NCI-H748 (cell line): ENCODE data around the gene UXS1.
A peak's percentile ranks its signal among the peaks of the same experiment; 100 is the strongest.
"Not testable (repeated sequence)": the region's sequence is repeated elsewhere in the genome, so short reads cannot be mapped to it uniquely, and the experiment has no call there.

Experiments used
- DNase-seq: peaks from one replicate; lab custom pipeline; 2025; ENCODE audit not compliant: unreplicated experiment; lab: John Stamatoyannopoulos, UW

The UXS1 gene

DNA sequence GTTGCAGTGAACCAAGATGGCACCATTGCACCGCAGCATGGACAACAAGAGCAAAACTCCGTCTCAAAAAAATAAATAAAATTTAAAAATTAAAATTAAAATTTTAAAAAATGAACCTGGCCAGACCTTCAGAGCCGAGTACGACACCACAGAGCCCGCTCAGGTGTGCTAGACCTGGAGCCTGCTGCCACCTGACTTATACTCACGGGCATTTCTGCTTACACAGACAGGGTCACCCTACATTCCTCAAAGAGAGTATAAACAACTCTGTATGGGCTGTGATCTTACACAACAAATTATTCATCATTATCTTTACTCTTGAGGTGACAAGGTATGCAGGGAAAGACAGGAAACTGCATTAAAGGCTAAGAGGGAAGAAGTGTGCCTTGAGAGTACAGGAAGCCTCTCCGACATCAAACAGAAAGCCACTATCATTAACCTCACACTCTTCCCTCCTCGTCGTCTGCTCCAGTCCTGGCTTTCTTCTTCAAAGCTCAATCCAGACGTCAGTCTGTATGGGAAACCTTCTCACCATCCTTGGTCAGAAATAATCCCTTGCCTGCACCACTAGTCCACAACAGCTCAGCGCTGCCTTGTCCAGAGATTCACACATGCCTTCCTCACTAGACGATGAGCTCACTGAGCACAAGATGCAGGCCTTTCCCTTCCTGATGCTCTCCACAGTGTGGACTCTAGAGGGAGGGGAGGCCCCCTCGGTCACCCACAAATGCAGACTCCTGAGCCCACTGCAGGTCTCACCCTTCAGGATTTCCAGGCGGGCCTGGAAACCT, 56.2 kb downstream of the UXS1 start:
- no peak for DNase-seq

DNA sequence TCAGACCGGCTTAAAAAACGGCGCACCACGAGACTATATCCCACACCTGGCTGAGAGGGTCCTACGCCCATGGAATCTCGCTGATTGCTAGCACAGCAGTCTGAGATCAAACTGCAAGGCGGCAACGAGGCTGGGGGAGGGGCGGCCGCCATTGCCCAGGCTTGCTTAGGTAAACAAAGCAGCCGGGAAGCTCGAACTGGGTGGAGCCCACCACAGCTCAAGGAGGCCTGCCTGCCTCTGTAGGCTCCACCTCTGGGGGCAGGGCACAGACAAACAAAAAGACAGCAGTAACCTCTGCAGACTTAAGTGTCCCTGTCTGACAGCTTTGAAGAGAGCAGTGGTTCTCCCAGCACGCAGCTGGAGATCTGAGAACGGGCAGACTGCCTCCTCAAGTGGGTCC, 62.9 kb downstream of the UXS1 start:
- not testable (repeated sequence) for DNase-seq

DNA sequence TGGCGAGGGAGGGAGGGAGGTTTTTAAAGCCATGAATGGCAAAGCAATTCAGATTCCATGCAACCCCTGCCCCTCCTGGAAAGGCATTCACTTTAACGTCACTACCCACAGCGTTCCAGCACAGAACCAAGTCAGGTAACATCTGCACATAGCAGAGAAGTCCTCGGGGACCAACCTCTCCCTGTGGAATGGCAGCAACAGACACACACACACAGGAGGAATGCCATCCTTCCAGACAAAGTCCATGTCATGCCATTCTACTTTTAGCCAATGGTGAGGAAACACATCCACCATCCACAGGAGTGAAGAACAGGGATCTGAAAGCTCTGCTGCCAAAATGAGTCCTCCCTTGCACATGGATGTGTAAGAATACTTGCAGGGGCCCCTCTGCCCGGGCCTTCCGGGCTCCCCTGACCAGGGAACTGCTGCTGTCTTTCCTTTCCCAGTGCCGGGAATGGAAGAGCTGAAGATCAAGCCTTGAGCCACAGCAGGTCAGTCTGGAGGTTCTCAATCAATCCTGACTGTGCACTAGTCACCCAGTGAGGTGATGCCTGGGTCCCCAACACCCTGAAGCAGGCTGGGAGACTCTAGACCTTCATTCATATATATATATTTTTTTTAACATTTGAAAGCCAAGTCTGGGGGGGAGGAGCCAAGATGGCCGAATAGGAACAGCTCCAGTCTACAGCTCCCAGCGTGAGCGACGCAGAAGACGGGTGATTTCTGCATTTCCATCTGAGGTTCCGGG, 63.7 kb downstream of the UXS1 start:
- DNase-seq = peak; percentile 8

DNA sequence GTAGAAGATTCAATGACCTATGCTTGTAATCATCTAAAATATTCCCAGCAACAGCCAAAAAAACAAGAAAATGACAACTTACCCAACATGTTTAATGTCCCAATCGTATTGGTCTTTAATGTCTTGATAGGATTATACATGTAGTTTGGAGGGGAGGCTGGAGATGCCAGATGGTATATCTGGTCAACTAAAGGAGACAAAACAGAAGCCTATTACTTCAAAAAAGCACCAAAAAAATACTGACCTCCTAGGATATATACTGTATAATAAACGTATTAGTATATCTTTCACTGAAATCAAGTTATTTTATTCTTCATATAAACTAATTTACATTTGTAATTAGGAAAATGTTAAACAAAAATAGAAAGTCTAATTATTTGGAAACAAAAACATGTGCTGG, 64.5 kb downstream of the UXS1 start:
- DNase-seq = no peak

DNA sequence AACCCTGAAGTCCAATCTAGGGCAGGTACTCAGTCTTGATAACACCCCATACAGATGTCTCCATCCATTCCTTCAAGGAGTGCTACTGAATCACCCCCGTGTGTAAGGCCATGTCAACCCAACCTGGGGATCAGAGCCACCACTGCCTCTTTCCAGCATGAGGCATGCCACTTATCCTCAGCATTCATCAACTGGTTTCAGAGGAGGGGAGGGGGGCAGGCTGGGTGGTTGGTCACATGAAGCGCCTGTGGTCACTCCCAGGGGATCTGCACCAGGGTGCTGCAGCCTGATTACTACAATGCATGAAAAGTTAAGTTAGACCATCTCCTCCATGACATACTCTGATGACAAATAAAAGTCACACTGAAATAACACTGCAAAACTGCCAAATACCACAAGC, 65.0 kb downstream of the UXS1 start:
- DNase-seq = no peak

DNA sequence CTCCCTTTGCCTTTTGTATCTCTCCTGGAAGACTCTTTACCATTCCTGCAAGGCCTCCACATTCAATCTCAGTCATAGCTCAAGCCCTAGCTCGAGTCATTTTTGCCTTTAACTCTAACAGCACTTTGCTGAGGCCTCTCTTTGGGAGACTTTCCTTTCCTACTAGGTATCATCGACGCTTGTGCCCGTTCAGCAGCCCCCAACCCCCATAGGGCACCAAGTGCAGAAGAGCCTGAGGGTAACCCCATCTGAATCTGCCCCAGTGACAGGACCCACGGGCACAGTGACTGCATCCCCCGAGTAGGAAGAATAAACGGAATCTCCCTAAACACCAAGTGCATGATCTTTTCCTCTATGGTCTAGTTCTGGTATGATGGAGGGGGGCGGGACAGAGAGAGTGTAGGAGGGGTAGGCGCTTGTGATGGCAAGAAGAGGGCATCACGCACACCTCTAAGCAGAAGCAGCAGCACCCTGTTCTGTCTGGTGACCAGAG, 66.3 kb downstream of the UXS1 start:
- DNase-seq = no peak

DNA sequence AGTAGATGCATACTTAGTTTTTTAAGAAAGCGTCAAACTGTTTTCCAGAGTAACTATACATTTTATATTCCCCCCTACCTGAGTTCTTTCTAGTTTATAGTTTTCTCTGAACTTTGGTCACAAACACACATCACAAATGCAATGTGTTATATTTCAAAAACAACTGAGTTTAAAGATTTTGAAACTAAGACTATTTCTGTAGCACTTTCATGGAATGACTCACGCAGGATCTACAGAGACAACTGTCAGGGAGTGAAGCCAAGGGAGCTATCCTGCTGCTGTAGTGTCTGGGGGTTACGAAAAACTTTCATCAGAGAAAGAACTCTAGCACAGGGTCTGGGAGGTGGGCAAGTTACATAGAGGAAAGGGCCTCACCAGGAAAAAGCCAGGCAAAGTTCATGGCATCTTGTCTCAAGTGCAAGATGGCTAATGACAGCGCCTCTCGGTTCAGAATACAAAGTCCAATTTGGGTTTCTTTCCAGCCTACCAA, 66.8 kb downstream of the UXS1 start:
- DNase-seq = no peak

DNA sequence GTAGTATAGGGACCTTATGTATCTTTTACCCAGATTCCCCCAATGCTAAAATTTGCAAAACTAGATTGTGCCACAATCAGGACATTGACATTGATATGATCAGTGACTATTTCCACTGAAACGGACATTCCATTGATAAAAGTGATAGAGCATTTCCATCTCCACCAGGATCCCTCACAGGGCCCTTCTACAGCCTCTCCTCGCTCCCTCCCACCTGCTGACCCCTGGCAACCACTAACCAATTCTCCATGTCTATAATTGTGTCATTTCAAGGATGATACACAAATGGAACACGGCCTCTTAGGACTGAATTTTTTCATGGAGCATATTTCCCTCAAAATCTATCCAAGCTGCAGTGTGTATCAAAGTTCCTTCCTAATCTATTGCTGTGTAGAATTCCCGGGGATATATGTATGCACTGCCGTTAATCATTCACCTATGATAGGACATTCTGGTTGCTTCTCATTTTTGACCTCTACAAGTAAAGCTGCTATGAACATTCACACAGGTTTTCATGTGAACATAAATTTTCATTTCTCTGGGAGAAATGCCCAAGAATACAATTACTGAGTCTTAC, 67.3 kb downstream of the UXS1 start:
- DNase-seq = no peak

DNA sequence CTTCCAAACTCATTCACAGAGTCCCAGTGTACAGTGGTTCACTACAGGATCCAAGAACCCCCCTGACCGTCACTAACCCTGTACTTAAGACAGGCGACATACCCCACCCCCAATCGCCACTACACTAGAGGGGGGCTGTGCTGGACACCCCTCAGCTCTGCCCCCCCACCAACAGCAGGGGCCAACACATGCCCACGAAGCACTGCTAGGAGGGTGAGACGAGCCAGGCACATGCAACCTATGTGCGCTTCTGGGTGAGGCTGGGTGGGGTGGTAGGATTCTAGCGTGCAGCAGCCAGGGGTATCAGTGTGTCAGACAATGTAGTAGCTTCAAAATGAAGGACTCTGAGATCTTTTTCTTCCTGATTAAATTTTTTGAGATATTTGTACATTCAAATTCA, 67.8 kb downstream of the UXS1 start:
- no peak for DNase-seq

DNA sequence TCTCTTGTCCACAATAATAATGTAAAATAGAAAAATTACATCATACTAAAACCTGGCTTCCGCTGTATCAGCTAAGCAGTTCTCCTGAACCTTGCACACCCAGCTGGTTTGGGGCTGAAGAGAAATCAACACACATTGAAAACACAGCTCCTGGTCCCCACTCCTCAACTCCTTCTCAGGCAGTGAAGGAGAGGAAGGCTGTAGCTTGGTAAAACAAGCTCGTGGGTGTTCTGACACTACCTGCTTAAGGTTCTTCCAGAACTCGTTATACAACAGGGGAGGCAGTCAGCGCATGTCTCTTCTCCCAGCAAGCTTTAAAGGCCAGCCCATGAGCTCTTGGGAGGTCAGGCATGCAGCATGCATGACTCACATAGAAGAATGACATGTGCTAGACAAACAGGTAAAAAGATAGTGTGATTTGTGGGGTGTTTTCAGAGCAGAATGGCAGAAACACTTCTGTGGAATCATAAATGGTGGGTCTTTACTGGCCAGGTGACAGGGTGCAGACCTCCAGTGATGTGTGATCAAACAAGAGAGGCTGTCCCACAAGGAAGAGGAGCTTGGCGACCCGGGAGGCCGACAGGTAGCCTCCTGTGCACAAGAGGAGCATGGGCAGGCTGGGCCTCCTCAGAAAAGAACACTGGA, 69.1 kb downstream of the UXS1 start:
- DNase-seq = no peak

DNA sequence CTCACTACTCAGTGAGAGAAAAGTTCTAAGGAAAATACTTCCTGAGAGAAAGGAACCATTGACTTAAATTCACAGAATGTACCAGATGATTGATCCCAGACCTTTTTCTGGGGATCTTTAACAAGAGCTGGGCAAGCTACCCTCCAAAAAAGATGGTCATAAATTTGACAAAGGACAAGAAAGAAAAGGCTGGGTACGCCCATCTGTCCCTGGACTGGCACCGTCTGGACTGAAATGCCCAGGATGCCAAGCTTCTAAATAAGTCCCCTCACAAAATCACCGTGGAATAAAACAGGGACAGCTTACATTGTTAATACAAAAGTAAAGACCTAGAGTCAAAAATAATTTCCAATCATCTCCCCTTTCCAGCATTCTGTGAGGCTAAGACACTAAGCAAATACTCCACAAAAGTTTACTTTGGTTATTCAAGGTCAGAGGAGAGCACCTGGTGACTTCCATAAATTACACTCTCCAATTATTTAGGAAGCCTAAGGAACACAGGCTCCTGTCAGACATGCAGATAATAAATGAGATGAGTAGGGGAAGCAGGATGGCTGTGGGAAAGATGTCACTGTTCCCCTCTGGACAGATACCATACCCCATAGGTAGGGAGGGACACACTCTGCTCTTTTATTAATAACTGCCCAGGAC, 69.9 kb downstream of the UXS1 start:
- no peak for DNase-seq

DNA sequence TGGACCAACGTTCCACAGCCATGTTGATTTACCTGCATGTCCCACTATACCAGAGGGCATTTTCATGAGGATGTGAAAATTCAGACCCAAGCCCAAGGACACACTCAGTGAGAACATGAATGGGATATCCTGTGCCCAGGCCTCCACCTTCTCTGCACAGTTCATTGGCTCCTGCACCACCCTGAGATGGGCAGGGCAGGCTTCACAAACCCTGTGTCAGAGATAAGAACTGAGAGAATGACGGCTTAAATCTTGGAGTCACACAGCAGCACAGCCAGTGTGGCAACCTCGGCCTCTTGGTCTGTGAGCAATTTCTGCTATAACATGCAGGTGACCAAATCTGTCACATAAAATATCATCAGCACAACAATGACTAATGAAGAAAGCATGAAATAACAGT, 71.9 kb downstream of the UXS1 start:
- no peak for DNase-seq

DNA sequence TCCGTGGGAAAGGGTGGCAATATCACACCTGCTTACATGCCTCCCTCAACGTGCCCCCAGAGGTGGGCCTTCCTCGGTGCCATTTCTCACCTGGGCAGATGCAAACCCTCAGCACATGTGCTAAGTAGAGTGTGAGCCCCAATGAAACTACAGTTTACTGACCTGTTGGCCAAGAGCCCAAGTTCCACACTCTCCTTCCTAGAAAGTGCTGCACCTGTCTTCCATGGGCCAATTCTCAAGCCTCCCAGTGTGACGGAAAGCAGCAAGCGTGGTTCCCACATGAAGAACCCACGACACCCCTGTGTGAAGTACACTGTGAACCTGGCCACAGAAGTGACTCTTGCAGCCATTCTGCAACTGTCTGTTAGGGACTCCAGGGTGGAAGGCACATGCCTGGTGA, 73.7 kb downstream of the UXS1 start:
- DNase-seq = no peak

DNA sequence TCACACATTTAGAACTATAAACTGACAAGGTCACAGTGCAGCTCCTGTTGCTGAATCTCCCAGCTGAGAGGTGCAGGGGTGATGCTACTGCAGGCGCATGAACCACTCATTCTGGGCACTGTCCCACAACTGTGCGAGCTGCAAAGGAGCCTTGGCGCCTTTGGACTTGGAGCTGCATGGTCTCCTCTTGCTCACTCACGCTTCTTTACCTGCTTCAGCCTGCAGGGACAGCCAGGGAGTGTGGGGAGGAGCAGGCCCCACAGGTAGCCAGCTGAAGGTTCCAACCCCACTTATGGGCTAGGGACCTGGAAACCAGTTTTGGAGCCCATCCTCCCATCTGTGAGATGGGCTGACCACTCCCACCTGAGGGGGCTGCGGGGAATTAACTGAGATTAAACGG, 75.0 kb downstream of the UXS1 start:
- DNase-seq = no peak

DNA sequence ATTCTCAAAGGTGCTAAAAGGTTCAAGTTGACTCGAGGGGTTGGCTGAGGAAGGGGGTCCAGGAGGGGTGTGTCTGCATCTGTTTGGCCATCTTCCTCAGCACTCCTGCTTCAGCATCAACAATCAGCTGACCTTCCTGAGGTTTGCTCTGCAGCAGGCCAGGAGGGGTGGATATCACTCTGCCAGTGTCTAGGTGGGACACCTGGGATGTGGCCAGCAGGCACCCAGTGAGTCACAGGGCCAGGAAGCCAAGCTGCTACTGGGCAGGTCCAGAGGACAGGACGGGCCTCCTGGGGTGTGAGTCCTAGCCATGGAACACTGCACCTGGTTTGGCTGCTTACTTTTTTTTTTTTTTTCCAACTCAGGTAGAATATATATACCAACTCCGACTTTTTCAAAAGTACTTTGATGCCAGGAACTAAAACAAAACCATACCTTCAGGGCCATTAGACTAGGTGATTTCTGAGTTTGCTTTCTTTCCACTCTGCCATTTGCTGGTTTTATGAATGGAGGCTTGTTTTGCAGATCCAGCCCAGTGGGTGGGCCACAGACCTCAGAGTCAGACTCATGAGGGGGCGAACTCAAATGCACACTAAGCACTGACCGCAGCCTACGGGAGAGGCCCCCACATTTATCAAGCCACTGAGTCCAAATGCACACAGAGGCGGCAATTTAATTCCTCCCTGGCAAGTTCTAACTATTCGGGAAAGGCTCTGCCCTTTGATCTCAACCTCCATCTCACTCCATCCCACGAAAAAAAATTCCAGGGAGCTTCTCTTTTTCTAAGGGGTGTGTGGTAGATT, 76.0 kb downstream of the UXS1 start:
- no peak for DNase-seq

DNA sequence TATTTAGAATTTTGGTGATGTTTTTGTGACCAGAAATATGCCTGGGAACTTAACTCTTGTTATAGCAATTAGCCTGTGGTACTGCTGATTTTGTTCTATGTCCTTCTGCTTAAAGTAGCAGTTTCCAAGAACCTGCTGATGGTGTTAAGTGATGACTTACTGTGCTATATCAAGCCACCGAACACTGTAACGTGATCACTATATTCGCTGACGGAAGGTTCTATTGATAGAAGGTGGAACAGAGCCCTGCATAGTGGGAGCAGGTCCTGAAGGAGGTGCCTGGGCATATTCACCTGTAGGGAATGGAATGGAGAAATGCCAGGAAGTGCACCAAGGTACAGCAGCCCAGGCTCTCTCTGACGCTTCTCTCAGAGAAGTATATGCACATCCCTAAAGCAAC, 76.8 kb downstream of the UXS1 start:
- DNase-seq = no peak

DNA sequence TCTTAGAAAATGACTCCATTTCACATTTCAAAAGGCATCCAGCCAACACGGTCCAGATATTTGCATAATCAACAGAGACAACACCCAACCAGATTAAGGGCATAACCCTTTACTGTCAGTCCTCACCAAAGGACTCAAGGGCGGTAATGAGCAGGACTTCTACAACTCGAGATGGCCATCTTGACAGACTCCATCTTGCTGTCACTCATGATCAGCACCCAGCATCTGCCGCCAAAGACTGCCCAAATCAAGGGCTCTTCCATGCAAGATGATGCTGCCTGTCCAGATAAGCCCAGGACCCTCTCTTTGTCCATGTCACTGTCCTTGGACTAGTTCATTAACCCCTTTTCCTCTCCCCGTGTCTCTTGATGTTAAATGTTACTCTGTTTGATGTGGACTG, 77.9 kb downstream of the UXS1 start:
- DNase-seq = no peak

DNA sequence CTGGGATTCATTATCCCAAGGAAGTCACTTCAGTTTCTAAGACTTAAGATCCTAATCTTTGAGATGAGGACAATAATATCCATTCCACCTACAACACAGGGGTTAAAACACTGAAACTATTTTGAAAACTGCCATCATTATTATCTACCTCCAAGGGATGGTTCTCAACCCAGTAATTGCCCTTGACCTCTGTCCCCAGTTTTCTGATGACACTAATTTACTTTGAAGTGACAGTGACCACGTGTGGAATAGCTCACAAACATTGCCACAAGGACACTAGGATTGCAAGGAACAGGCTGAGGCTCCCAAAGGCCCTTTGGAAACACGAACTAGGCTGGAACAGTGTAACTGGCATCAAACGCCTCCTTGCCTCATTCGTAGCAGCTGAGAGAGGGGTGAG, 78.4 kb downstream of the UXS1 start:
- no peak for DNase-seq

DNA sequence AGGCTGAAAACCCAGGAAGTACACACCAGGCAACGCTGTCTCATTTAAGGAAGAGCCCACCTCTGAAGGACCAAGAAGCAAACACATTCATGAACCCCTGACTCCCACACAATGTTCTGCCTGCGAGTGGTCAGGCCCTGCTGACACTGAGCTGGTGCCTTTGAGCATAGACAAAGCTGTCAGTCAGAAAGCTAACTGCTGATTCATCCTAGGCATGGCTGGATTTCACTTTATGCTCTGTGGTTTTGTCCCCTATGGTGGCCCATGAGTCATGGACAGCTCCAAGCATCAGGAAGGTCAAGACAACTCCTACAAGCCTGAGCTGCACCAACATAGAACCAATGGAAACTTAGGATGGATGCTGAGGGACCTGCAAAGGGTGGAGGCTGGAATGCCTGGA, 78.9 kb downstream of the UXS1 start:
- DNase-seq = no peak

DNA sequence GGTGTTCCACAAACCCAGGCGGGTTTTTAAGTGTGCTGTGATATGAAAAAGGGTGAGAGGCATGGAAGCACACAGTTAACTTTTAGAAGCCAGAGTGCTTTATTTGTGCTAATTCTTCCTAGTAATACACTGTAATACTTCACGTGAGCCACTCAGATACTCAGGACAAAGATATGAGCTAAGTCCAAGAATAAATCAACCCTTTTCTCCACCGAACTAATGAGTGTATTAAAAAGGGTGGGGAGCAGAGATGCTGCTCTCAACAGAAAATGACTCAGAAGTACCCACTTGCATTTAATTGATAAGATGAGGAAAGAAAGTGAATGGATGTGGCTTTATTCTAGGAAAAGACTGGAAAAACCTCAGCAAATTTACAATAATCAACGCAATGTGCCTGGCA, 79.9 kb downstream of the UXS1 start:
- DNase-seq = no peak
